Renal cortex interstitium (tissue), 11 donors: ENCODE results near the gene YBEY. TPM values are rescaled to one million over a fixed set of nuclear protein-coding genes. Genes with fewer than 3 reads are reported as not detected.

Experiments used
- DNase-seq, 11 donors: peaks; one replicate each; pipeline ENCODE4 v3.0.0-alpha.2; 2013; ENCODE audit warnings: low read depth in 9 of 11, low spot score in 4 of 11; ENCODE audit errors: extremely low read depth in 1 of 11
- polyA plus RNA-seq, 3 donors: library from polyadenylated mRNA; unstranded; fragments of 120-200 nt; gene quantifications; one replicate each; pipeline ENCODE4 v1.2.1, GENCODE V29; 2013; ENCODE audit not compliant: insufficient read length in 3 of 3

YBEY gene
- polyA plus RNA-seq, 3 donors: 19.3 to 25.4 (median 24.0) TPM

GRCh38 chr21:46320331-46320801 lies 34.2 kb downstream of the YBEY start:
- no peak for DNase-seq

GRCh38 chr21:46322351-46323226 lies 36.4 kb downstream of the YBEY start:
- no peak for DNase-seq

- DNase-seq: no peak
Observed at GRCh38 chr21:46323227-46323709, 37.1 kb downstream of the YBEY start.

- peak; percentile 88 to 97 (median 95) for DNase-seq
Observed at GRCh38 chr21:46323710-46324389, 37.7 kb downstream of the YBEY start, which contains the start of the genes C21orf58 and PCNT. Gene C21orf58 (minus strand): TSS chr21:46323870. CDS start chr21:46322738, 1,132 bp downstream. Gene PCNT (plus strand): TSS chr21:46324156. CDS start chr21:46324229, 73 bp downstream.

GRCh38 chr21:46324390-46325072 lies 38.4 kb downstream of the YBEY start:
- peak; percentile 42 to 86 (median 78) for DNase-seq

GRCh38 chr21:46325073-46325912 lies 39.2 kb downstream of the YBEY start:
- DNase-seq: no peak

- DNase-seq: no peak
Observed at GRCh38 chr21:46326110-46326703, 40.1 kb downstream of the YBEY start.

GRCh38 chr21:46327711-46328110 lies 41.6 kb downstream of the YBEY start:
- DNase-seq: no peak

- DNase-seq: no peak
Observed at GRCh38 chr21:46328151-46328550, 42.0 kb downstream of the YBEY start.

GRCh38 chr21:46329796-46330195 lies 43.7 kb downstream of the YBEY start:
- DNase-seq: no peak

- no peak for DNase-seq
Observed at GRCh38 chr21:46334351-46335140, 48.4 kb downstream of the YBEY start.

GRCh38 chr21:46336603-46337002 lies 50.5 kb downstream of the YBEY start:
- DNase-seq: no peak

GRCh38 chr21:46340998-46341397 lies 54.9 kb downstream of the YBEY start:
- no peak for DNase-seq

- no peak for DNase-seq
Observed at GRCh38 chr21:46344219-46344915, 58.2 kb downstream of the YBEY start.

GRCh38 chr21:46345861-46346260 lies 59.7 kb downstream of the YBEY start:
- DNase-seq: no peak

- no peak for DNase-seq
Observed at GRCh38 chr21:46346296-46347202, 60.4 kb downstream of the YBEY start.
